Measurements from ENCODE around the gene TWSG1.
"Not testable (repeated sequence)": the region's sequence is repeated elsewhere in the genome, so short reads cannot be mapped to it uniquely, and the experiment has no call there.

TWSG1 gene

DNA sequence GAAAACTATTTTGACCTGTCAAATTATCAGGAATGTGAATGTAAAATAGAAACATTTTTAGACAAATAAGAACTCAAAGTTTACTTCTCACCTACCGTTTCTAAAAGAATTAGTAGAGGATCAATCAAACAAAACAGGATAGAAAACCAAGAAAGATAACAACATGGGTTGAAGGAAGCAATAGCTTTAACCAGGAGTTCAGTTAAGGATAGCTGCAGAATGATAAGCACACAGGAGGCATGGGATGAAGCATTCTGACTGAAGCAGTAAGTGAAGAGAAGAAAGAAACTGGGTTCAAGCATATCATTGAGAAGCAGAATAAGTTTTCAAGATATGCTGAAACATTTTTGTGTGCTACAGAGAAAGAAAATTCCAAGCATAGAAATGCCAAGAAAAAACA lies 52.3 kb downstream of the TWSG1 start:
- DNase-seq (ENCODE audit: low read depth in 2 of 2, low spot score in 1 of 2), result no peak

DNA sequence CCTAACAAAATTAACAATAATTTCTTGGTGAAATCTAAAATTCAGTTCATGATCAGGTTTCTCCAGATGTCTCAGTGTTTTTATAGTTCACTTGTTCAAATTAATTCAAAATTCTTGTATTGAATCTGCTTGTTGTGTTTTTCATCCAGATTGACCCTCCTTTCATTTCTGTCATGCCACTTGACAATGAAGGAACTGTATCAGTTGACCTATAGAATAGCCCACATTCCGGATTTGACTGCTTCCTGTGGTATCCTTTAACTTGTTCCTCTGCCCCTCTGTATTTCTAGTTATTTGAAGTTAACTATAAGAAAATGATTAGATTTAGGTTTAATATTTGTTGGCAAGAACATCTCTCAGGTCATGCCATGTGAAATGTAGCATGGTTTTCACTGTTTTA lies 53.3 kb downstream of the TWSG1 start:
- DNase-seq (ENCODE audit: low read depth in 2 of 2, low spot score in 1 of 2), result no peak

DNA sequence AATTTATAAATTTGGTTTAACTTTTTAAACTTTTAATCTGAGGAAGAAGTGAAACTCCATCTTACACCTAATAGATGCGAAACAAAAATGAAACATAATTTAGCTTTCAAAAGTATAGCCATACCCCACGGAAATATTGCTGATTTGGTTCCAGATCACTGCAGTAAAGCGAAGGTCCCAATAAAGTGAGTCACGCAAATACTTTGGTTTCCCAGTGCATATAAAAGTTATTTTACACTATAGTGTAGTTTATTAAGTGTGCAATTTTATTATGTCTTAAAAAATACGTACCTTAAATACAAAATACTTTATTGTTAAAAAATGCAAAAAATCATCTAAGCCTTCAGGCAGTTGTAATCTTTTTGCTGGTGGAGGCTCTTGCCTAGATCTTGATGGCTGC lies 55.1 kb downstream of the TWSG1 start:
- DNase-seq (ENCODE audit: low read depth in 2 of 2, low spot score in 1 of 2), result no peak

- DNase-seq (ENCODE audit: low read depth in 2 of 2, low spot score in 1 of 2), result no peak
Observed at GRCh38 chr18:9392726-9393125, 58.2 kb downstream of the TWSG1 start.

DNA sequence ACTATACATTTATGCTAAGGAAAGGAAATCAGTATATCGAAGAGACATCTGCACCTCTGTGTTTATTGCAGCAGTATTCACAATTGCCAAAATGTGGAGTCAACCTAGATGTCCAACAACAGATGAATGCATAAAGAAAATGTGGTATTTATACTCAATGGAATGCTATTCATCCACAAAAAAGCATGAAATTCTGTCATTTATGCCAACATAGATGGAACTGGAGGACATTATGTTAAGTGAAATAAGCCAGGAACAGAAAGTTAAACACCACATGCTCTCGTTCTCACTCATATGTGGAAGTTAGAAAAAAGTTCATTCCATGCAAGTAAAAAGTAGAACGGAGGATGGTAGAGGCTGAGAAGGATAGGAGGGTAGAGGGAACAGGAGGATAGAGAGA lies 59.5 kb downstream of the TWSG1 start:
- DNase-seq (ENCODE audit: low read depth in 2 of 2, low spot score in 1 of 2), result no peak

DNA sequence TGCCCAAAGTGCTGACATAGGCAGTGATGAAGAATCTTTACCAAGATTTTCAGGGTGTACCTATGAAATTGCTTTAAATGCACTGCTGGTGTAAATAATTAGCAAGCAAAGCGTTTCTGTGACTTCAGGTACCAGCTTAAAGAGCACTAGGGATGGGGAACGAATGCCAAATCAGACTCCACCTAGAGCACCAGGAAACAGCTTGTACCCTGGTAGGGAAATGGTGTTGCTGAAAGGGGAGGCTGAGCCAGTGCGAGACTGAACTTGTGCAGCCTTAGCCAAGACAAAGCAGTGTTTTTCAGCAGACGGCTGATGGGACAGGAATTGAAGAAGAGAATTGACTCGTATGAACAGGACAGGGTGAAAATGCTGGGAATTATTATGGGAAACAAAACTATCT lies 65.6 kb downstream of the TWSG1 start:
- no peak for DNase-seq (ENCODE audit: low read depth in 2 of 2, low spot score in 1 of 2)

GRCh38 chr18:9401176-9401575 lies 66.6 kb downstream of the TWSG1 start:
- no peak for DNase-seq (ENCODE audit: low read depth in 2 of 2, low spot score in 1 of 2)

GRCh38 chr18:9402358-9403007 lies 67.9 kb downstream of the TWSG1 start:
- DNase-seq (ENCODE audit: low read depth in 2 of 2, low spot score in 1 of 2), result not testable (repeated sequence)

- DNase-seq (ENCODE audit: low read depth in 2 of 2, low spot score in 1 of 2), result no peak
Observed at GRCh38 chr18:9403795-9404564, 69.4 kb downstream of the TWSG1 start.

DNA sequence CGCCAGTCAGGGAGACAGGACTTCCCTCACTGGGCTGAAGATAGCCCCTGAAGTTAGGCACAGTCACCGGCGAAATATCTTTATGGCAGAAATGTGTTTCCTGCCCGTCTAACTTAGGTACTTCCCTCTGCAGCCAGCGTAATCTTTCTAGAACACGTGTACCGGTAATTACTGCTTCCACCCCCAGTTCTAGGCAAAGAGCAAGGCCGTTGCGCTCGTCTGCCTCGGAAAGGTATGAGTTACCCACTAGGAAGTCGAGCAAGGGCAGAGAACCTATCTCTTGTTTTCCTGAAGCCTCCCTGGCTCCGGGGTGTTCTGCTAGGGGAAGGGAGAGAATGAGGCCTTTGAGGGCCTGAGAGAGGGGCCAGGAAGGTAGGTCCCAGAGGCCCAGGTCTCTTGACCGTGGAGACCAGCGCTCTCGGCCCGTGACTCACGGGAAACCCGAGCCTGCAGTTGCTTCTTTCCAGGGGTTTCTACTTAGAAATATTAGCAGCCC lies 70.0 kb downstream of the TWSG1 start:
- DNase-seq (ENCODE audit: low read depth in 2 of 2, low spot score in 1 of 2), result no peak

- no peak for DNase-seq (ENCODE audit: low read depth in 2 of 2, low spot score in 1 of 2)
Observed at GRCh38 chr18:9405130-9405529, 70.6 kb downstream of the TWSG1 start.

GRCh38 chr18:9405977-9406376 lies 71.4 kb downstream of the TWSG1 start:
- no peak for DNase-seq (ENCODE audit: low read depth in 2 of 2, low spot score in 1 of 2)

- DNase-seq (ENCODE audit: low read depth in 2 of 2, low spot score in 1 of 2), result no peak
Observed at GRCh38 chr18:9410515-9410914, 75.9 kb downstream of the TWSG1 start.

DNA sequence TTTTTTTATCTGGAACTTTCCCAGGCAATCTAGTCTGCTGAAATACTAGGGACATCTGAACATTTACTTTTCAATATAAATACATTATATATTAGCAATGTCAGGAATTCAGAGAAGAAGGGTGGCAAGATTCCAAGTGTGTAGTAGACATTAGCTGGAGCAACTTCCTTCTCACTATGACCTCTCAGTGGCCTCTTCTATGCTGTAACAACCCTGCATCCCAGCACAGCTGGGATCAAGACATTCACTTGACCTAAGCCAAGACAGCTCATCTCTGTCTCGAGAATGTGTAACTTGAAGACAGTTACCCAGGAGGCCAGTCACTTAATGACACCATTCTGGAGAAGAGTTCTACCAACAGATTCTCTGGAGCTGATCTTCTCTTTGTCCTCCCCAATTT lies 79.0 kb downstream of the TWSG1 start:
- DNase-seq (ENCODE audit: low read depth in 2 of 2, low spot score in 1 of 2), result no peak

DNA sequence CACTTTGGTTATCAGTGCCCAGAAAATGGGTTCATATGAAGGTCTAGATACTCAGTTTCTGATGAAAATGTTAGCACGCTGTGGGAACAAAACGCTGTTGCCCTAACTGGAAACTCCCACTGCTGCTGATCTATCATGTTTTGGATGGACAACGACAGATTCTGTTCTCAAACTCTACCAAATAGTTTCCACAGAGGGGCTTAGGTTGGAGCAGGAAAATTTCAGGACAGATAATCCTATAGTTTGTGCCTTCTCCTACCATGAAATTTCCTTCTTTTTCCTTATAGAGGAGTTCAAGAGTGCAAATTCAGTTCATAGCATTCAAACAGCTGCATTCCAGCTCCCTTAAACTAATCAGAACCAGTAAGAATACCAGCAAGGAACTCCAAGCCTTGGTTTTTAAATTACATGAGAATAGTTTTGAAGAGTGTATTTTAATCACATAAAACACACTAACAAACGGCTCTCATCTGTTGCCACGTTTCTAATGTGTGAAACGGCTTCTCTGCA lies 82.0 kb downstream of the TWSG1 start:
- no peak for DNase-seq (ENCODE audit: low read depth in 2 of 2, low spot score in 1 of 2)

DNA sequence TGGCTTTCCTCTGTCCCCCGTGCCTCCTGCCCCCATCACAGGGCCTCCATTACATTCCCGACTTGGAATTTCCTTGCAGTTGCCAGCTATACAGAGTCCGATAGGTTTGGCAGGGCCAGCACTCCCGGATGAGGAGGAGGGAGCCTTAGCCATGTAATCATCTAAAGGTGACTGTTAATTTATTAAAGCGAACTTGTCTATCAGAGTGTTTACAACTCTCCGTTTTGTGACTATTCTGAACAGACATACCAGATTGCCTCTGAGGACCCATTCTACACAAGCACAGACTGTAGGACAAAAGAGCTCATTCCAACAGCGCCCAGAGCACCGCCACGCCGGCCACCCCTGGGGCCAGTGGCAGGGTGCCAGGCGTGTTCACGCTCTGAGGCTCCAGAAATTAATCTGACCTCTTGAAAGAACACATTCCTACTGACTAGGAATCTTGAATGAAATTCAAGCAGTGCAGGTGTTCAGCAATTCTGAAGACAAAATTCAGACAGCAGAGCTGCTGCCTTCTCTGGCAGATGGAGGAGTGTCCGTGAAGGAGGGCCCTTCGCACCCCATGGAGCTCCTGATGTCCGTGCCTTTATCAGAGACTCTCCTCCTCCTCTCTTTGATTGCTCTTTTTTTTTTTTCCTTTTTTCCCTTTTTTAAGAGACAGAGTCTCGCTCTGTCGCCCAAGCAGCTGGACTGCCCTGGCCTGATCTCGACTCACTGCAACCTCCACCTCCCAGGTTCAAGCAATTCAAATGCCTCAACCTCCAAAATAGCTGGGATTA lies 82.7 kb downstream of the TWSG1 start:
- DNase-seq (ENCODE audit: low read depth in 2 of 2, low spot score in 1 of 2), result no peak

DNA sequence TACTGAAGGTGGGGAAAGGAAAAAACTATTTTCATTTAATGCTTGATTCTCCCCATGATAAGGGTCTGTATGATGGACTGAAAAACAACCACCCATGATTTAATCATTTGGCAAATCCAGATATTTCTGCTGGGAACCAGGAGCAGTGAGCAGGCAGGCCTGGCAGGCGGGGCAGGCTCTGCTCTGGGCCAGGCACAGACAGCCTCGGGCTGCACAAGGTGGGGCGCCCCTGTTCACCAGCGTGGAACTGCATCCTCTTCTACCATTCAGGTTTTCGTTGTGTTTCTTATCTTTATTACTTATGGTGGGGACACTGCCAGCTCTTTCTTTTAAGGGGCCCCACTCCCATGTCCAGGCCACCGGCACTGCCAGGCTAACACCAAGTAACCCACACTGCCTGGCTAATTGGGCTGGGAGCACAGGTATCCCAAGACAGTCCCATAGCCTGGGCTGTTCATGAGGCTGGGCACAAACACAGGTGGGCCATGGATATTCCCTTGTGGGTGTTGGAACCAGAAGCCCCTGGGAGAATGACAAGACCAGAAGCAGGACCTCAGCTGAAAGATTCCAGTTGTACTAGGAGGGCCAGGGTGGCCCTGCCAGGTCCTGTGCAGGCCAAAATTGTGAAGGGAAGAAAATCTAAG lies 83.6 kb downstream of the TWSG1 start:
- no peak for DNase-seq (ENCODE audit: low read depth in 2 of 2, low spot score in 1 of 2)

DNA sequence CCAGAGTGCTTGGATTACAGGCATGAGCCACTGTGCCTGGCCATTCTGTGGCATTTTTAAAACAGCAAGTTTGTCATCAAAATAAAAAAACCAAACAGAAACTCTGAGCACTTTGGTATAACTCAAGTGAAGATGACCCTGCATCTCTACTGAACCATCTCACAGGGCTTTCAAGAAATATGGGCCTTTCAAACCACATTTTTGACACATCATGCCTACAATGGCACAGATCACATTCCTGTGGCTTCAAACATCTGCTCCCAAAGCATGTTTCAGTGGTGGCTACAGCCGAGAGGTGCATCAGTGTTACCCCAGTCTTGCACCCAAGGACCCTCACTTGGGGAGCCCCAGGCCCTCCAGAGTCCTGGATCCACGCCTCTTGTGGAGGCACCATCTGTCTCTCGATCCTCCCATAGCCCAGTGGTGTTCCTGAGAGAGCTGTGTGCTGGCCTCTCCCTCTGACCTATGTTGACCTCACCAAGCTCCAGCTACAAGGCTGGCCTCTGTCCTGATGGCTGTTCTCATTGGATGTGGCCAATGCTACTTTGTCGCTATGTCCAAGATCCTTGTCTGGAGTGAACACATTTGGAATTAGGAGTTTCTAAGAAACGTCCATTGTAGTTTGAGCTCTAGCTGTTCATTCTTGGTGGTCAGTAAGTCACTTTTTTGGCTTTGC lies 85.5 kb downstream of the TWSG1 start:
- DNase-seq (ENCODE audit: low read depth in 2 of 2, low spot score in 1 of 2), result no peak

DNA sequence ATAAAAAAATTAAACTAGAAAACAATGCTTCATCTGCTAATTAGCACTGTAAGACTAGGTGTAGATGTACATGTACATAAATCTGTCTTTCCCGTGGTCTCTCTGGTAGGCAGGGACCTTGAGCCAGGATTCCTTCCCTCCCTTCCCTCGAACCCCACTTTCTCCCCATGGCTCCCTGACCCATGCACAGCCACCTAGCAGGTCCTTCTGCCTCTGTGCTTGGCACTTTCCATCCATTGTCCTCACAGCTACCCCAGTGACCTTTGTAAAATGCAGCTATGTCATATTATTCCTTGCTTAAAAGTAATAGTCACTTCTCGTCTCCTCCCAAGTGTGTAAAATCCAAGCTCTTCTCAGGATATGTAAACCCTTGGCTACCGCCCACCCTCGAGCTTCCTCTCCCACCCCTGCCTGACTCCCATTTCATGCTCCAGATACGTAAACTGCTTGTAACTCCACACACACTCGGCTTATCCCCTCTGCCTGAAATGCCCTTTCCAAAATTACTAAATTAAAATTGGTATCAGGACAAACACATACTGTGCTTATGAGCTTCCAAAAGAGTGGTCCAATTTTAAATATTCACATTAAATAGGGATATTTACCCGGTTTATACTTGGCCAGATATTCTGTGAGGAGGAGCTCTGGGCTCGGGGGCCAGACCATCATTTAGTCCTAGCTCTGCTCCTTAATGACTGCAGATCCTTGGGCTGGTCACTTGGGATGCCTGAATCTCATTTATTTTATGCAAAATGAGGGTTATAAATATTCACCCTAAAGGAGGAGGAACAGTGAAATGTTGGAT lies 86.7 kb downstream of the TWSG1 start:
- DNase-seq (ENCODE audit: low read depth in 2 of 2, low spot score in 1 of 2), result no peak

GRCh38 chr18:9421901-9422327 lies 87.3 kb downstream of the TWSG1 start:
- DNase-seq (ENCODE audit: low read depth in 2 of 2, low spot score in 1 of 2), result no peak

Data from stimulated activated CD8-positive, alpha-beta memory T cell treated with anti-CD3 and anti-CD28 coated beads, Interleukin-4, amount 100 ng/mL, for 4 hours (primary cell).